CD4-positive, alpha-beta T cell treated with Interleukin-15 for 4 hours (primary cell): ENCODE data around the gene ADAMTSL2.

Source experiments
- DNase-seq: peaks from one replicate; pipeline ENCODE4 v3.0.0-alpha.2; 2020; ENCODE audit warnings: low spot score

Gene ADAMTSL2

DNA sequence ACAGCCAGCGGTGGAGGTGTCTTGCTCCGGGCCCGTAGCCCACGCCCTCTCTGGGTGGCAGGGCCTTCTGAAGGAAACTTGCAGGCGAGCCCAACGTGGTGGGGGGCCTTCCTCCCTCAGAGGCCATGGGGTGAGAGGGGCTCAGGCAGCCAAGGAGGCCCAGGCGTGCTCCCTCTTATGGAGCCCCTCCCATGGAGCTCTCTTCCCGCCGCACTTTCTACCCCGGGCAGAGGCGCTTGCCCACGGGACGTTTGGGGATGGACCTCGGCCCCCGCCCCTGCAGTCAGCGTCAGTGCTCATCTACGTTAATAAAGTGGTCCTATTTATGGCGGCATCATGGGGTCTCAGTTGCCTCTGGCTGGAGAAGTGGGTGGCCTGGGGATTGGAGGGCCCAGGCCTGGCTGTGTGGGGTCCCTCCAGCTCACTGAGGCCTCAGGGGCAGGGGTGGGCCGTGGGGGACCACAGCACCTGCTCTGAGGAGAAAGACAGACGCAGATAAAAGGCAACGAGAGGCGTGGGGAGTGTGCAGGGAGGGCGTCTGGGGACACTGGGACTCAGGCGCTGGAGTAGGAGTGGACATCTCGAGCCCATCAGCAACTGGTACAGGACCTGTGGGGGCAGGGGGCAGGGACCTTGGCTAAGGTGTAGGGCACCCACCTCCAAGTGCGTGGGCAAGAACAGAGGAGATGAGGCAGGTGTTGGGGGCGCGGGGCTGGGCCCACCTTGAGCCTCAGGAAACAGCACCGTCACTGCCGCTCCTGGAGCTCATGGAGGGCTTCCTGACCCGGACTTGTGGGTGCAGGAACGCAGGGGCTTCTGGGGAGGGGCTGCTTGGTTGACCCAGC lies 40.9 kb downstream of the ADAMTSL2 start:
- DNase-seq, result no peak

DNA sequence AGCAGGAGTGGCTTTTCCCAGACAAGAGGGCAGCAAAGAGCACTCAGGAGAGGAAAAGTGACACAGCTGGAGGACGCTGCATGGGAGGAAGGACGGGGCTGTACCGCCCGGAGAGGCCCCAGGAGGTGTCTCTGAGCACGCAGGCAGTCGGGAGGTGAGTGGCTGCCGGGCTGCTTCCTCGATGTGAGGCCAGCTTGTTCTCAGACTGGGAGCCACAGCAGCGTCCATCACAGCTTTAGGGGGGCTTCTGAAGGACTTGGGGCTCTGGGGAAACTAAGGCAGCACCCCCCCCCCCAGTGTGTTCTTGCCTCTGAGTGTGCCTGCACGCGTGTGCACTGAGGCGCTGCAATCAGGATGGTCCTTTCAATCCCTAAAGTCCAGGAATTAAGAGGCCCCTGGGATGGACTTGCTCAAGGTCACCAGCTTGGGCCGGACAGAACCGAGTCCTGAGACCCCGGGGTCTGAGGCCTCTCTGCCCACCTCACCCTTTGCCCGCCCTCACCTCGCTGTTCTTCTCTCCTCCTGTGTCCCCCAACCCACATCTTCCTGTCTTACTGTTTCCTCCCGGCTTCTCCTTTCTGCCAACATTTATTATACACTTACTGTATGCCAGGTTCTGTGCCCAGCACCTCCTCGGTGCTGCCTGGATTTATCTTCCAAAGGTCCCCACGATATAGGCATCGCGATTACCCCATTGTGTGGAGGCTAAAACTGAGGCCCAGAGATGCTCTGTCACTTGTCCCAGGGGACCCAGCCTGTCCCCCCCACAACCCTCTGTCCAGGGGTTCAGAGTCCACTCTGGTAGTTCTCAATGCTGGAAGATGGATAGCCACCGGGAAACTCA lies 41.7 kb downstream of the ADAMTSL2 start:
- DNase-seq, result no peak

DNA sequence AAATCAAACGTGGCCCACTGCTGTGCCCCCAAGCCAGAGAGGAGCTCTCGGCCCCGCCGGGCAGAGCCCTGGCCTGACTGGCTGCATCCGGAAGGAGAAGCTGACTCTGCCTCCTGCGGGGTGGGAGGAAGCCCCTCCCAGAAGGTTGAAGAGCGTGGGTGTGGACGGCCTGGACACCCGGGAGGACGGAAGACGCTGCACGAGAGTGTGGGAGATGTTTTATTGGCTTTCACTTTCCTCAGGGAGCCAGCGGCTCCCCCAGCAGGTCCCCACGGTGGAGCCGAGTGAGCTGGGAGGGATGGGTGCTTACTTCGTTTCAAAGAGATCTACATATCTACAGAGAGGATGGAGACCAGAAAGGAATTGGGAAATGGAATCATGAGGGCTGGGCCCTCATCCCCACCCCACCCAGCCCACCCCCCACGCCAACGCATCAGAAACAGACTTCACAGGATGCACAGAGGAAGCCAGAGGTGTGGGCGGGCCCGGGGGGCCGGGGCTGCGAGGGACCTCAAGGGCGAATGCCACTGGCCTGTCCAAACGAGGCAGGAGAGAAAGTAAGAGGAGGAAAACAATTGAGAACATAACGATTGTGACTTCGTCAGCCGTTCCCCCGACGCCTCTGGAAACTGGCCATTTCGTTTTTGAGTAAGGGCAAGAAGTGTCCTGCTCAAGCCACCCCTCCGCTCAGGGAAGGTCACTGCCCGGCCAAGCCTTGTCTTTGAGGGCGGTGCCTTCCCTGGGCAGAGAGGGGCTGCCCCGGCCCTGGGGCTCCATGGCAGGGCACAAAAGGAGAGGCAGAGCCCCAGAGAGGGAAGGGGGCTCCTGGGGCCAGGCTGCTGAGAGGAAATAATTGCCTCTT lies 42.6 kb downstream of the ADAMTSL2 start:
- DNase-seq, result no peak

DNA sequence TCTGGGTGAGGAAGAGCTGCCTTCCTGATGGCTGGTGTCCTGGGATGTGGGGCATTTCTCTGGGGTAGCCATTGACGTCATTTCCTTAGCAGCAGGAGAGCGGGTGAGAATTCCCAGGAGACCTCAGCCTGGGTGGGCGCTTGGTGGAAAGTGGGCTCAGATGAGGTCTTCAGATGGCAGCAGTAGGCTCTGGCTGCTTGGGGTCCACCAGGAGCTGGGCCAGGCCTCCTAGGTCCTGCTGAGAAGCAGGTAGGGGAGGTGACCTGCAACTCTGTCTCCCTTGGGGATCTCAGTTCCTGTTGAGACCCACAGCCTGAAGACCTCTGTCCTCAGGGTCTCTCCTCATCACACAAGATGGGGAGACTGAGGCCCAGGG lies 43.2 kb downstream of the ADAMTSL2 start:
- no peak for DNase-seq

DNA sequence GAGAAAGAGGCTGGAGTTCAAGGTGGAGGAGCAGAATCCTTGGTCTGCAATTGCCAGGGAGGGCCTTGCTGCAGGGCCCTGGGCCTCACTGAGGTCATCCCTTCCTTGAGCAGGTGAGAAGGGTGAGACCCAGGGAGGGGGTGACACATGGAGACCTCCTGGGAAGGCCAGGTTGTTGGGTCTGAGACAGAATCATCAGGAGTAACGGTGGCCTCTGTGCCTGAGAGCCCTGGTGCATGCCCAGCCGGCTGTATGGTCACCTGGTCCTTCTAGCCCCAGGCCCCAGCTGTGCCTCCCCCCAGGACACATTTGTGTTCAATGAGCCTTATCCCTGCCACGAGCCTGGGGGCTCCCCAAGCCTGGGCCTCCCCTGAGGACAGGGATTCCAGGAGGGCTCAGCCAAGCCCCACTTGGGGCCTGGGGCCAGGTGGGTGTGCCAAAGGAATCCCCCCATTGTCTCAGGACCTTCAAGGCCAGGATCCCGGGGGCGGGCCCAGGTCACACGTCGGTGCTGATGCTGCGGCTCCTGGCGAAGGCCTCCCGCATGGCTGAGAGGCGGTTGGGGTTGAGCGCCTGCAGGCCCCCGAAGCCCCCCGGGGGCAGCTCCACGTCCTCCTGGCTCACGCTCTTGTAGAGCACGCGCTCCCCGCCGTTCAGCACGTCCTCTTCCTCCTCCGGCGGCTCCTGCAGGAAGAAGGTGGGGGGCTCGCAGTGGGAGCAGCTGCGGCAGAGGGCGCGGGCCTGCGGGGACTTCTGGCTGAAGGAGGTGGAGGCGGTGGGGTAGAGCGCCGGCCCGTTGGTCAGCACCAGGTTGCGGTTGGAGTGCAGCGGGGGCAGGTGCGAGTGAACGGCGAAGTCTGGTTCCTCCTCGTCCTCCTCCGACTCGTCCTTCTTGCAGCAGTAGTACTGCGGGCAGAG lies 44.3 kb downstream of the ADAMTSL2 start:
- DNase-seq, result no peak

DNA sequence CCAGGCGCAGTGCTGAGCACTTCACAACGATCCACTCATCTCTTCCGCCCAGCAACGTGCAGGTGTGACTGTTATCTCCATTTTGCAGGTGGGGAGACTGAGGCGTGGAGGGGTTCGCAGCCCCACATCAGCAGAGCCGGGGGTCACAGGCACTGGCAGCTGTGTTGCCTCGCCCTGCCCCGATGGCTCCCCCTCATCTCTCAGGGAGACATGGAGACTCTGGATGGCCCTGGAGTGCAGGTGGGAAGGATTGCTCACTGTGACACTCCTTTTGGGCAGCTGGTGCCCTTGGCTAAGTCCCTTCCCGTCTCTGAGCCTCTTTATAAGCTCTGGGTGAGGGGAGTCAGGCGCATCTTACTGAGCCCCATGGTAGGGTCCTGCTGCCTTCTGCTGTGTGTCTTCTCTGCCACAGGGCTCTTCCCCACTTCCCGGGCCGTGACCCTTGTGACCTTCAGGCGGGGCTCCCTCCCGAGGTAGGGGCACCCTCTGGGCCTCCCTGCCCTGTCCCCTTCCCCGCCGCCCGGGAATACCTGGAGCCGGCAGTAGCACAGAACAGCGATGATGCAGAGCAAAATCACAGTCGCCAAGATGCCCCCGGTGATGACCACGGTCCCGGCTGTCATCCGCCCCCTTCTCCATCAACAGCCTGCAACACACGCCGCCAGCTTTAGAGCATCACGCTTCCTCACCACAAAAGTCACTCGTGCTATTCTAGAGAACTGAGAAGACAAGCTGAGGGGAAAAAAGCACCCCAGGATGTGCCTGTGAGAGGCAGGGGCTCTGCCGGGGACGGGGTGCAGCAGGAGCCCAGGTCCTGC lies 45.3 kb downstream of the ADAMTSL2 start:
- no peak for DNase-seq

DNA sequence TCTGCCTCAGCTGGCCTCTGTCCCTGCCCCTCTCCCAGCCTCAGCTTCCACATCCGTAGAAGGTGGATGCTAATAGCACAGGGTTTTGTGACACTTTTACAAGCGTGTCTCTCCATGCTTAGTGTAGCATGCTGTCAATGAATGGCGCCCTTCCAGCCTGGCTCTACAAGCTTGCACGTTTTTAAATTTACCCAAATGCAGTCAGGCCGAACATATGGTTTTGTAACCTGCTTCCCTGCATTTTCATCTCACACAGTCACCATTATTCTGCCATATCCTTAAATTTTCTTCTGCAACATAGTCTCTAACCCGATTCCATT lies 45.9 kb downstream of the ADAMTSL2 start:
- DNase-seq, result no peak

DNA sequence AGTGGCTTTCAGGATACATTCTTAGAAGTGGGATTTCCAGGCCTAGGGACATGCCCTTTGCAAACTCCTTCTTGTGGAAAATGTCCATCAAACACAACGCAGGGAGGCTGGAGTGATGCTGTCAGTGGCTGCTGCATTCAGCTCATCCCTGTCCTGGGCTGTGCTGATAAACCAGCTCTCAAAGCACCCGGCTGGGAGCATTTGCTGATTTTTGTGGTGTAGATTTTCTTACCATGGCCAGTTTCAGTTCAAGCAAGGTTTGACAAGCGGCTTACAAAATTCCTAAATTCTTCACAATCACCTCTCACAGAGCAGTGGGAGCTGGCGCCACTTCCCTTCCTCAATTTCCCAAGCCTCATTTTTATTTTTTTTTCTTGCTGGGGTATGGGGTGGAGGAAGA lies 46.5 kb downstream of the ADAMTSL2 start:
- DNase-seq, result no peak

DNA sequence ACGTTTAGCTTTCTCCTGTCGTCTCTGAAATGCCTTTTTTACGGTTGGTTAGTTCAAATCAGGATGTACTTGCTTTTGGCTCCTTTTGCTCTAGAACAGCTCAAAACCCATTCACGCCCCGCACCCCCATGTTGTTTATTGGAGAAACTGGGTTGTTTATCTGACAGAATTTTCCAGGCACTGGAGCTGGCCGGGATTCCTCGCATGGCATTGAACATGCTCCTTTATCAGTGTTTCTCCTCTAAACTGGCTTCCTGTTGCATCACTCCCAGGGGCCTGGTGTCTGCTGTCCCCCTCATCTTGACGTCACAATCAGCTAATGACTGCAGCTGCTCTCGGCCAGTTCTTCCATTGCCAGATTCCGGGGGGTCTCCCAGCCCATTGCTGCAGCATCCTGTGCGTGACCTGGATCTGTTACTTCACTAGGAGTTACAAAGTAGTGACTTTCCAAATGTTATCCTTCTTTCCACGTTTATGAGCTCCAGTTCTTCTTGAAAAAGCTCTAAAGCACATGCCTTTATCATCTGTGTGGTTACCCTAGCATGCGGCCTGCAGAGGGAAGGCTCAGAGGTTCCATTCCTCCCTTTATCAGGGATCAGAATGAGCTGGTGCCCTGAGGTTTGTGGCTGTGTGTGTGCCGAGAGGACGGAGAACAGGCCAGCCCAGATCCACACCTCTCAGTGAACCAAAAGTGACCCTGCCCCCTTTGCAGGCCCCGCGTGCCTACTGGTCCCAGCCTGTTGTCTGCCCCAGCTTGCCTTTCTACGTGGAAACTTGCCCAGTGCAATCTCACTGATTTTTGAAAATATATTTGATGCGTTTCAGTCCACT lies 47.2 kb downstream of the ADAMTSL2 start:
- no peak for DNase-seq

DNA sequence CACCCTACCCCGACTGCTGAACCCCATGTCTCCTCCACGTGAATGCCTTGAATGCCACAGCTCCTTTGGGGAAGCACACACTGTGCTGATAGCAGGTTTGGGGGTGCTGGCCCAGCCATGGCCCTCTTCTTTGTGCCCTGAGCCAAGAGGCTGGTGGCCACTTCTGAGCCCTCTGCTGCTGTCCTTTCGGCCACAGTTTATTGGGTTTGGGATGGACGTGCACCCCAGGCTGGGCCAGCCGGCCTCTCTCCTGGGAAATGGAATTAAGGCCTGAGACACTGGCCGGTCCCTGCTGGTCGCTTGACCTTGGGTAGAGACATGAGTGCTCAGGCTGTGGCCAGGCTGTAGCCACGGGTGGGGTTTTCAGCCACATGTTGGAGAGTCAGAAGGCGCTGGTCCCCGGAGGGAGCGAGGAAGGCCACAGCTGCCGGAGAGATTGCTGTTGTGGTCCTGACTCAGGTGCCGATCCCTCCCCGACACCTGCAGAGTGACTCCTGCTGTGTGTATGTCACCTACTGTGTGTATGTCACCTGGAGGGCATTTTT lies 48.1 kb downstream of the ADAMTSL2 start:
- DNase-seq, result no peak

DNA sequence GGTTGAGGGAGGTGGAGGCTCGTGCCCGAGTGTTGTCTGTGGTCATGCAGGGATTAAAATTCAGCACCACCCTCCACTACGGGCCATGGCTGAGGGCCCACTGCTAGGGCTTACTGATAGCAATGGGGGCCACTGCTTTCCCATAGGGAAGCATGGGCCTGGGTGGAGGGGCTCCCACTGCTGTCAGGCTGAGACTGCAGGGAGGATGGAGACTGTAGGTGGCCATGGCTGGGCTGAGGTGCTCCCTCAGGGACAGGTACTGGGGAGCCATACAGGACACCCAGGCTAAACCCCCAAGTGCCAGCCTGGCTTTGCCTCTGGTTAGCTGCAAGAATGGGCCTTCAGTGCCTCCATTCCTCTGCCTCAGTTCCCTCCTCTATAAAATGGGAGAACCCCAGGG lies 48.6 kb downstream of the ADAMTSL2 start:
- no peak for DNase-seq

DNA sequence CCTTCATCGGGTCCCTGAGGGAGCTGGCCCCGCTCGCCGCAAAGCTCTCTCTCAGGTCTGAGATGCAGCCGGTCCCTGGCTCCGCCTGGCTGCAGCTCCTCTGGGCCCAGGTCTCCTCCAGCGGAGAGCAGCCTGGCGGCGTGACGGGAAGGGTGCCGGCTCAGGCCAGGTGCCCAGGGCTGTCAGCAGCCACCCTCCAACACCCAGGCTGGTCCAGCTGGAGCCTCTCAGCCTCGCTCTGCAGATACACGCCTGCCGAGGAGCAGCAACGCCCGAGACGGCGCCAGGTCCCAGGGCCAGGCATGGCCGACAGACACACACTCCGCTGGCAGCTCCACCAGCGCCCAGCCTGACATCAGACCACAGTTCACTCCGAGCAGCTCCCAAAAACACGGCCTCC lies 49.1 kb downstream of the ADAMTSL2 start:
- no peak for DNase-seq

DNA sequence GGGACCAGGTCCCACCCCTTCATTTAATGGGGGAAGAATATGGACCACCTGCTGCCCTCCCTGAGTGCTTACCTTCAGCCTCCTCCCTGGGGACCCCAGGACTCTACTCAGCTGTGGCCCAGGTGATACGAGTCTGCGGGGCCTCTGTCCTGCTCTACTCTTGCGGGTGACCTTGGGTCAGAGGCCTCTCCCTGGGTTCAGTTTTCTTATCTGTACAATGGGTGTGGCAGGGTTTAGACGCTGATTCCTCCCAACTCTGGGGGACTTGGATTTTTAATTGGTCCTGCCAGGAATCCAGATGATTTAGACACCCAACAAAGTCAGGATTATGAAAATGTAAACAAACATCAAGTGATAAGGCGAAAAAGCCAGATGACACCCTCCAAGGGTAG lies 49.7 kb downstream of the ADAMTSL2 start:
- no peak for DNase-seq

DNA sequence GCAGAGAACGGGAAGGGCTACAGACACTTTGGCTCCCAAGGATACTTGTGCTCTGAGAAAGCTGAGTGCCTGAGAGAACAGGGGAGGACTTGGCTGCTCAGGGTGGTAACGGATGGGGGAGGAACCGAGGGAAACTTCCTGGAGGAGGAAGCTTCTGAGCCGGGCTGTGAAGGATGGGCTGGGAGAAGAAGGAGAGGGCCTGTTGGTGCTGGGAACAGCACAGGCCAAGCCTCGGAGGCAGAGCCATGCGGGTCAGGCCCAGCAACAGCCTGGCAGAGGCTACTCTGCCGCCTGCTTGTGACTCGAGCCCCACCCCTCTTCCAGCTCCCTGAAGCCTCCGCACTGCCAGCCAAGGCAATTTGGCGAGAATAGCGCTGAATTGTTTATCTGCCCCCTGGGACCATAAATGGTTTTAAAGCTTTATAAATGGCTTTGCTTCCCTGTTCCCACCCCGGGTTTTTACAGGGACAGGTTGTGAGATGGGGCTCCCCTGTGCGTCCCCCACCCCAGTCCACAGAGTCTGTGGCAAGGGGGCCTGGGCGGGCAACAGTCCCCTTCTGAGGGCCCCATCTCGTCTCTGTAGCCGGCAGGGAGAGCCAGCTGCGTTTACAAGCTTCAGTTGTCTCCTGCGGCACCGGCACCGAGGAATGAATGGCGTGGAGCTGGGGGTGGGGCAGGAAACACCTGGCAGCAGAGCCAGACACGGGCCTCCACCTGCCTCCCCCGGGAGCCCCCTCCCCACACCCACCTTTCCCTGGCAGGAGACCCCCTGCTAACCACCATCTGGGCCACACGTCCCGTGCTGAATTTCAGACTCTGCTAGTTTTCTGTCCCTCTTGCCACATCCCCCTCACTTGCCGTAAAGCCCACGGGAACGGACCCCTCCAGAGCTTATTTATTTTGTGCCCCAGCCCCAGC lies 50.3 kb downstream of the ADAMTSL2 start:
- DNase-seq, result no peak

DNA sequence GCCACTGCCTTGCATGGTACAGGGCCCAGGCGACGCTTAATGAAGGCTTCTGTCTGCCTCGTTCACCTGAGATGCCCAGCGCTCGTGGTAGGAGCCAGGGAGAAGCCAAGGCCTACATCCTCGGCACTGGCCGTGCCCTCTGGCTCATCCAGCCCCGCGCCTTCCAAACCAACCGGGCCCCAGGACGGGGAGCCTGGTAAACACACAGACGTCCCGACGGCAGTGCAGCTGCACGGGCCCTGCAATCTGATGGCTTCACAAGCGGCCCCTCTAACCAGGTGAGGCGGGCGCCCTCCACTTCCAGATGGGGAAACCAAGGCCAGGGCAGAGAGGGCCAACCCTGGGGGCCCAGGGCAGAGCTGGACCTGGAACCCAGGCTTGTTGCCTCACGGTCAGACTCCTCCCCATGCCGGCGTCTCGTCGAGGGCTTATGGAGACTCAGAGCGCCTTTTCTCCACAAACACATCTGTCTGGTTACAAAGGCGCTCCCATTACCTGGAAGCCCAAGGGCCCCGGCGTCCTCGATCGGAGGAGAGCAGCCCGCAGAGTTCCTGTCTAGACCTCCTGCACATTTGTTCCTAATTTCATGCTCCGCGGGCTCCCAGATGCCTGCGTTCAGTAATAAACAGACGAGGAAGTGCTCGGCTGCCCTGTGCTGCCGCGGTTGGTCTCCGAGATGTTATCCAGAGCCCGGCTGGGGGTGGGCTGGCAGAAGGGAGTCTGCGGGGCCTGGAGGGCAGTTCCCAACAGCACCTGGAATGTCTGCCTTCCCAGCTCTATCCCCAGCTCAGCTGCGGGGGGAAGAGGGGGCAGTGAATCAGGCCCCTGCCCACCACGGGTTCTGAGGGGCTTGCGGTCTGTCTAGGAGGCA lies 51.2 kb downstream of the ADAMTSL2 start:
- DNase-seq, result no peak

DNA sequence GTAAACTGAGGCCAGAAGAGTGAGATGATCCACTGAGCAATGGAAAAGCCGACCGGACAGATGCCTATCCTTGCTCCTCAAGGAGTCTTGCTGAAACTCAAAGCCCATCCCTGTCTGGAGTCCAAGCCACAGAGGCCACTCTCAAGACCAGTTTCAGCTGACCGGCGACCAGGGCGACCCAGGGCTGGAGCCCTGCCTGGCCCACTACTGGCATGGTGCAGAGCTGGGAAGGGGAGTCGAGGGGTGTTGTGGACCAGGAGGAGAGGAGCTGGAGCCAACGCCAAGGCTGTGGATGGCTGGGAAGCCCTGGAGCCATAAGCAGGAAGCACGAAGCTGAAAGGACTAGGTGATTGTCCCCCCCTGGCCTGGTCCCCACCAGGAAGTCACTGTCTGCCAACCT lies 52.5 kb downstream of the ADAMTSL2 start:
- DNase-seq, result no peak

DNA sequence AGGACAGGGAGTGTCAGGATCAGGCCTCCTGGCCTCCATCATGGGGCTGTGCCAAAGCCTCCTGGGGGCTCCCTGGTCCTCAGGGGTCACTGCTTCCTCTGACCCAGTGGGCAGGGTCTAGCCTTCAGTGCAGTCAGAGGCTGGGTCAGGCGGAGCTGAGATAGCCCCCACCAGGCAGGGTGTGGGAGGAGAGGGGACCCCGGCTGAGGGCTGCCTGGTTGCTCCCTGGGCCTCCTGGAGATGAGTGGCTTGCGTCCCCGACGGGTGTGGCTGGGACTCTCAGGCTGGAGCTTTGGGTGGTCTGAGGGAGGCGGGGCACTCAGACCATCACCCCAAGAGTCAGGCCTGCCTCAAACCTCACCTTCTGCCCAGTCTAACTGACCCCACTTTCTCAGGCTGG lies 53.0 kb downstream of the ADAMTSL2 start:
- no peak for DNase-seq
